ENCODE results near the gene DISC1.
"Not testable (repeated sequence)": the region's sequence is repeated elsewhere in the genome, so short reads cannot be mapped to it uniquely, and the experiment has no call there.

GRCh38 chr1:231645634-231646033 is 19.0 kb downstream of the DISC1 start:
- not testable (repeated sequence) for TF ChIP-seq POLR2A, CTCF, POLR2AphosphoS5 (IDR thresholded peaks at IDR 0.05)
